ENCODE data around the gene COL24A1.

DNA sequence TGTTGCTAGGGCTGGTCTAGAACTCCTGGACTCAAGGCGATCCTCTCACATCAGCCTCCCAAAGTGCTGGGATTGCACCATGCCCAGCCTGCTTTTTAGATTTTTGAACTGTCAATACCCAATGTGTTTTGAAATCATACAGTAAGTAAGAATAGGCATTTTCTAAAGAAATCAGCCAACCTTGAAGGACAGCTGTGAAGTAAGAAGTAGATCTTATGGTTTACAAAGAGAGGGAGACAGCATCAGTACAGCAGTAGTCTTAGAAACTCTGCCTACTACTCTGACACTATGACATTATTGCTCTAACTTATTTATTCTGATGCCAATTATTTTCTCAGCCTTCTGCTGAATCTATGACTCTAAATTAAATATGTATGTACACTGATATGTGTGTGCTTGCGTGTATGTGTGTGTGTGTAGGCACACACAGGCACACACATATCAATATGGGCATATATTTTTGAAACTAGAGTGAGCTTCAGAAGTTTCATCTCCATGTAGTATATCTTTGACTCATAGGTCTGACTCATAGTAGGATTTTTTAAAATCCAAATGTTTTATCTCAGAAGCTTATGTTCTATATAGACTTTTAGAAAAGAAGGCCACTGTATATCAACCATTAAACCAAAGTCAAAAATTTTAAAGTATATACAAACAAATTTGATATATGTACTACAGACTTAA, 140.4 kb downstream of the COL24A1 start:
- no peak for TF ChIP-seq ZNF274 (IDR thresholded peaks at IDR 0.05; ENCODE audit: low read depth, low read length)
- no peak for TF ChIP-seq YY1 (IDR thresholded peaks at IDR 0.05; ENCODE audit: insufficient read depth, insufficient read length)

All from NT2/D1 (cell line).